ENCODE results near the gene PPM1D.

GRCh38 chr17:60677308-60678117, 77.5 kb downstream of the PPM1D start, which contains the start of gene BCAS3:
- TF ChIP-seq GATA2 (IDR thresholded peaks at IDR 0.05; ENCODE audit: low read depth, low read length) (no peak), GATA3 (IDR thresholded peaks at IDR 0.05; ENCODE audit: low read depth, low read length) (no peak)
